Hepatocyte (in vitro differentiated cells): ENCODE results near the gene RNF2.

Source experiments
- CTCF ChIP-seq: fragments of 200-600 bp; sonication (generic); IDR thresholded peaks from 2 replicates; pipeline ENCODE4 v1.5.1; 2016; ENCODE audit warnings: antibody characterized with exemption, mild to moderate bottlenecking; ENCODE audit not compliant: poor library complexity
- EZH2 ChIP-seq: fragments of 200-600 bp; sonication (generic); IDR thresholded peaks from 2 replicates; pipeline ENCODE4 v1.6.1; 2016; ENCODE audit warnings: antibody characterized with exemption, mild to moderate bottlenecking, borderline replicate concordance
- EZH2phosphoT487 ChIP-seq: fragments of 200-600 bp; sonication (generic); IDR thresholded peaks from one replicate; pipeline ENCODE4 v1.6.1; 2018; ENCODE audit warnings: antibody characterized with exemption, mild to moderate bottlenecking, low read depth, moderate library complexity; ENCODE audit not compliant: unreplicated experiment, severe bottlenecking

- TF ChIP-seq CTCF = no peak
- no peak for TF ChIP-seq EZH2
- TF ChIP-seq EZH2phosphoT487 = no peak
Measured at GRCh38 chr1:185096531-185096930, 51.2 kb downstream of the RNF2 start.
